GM10266 (cell line): ENCODE measurements around the gene TBC1D4.

Experiments
- DNase-seq: peaks from one replicate; pipeline ENCODE4 v3.0.0; 2012; ENCODE audit errors: extremely low spot score
- TF ChIP-seq, protein P1 (sequence below): IDR thresholded peaks from 2 replicates; pipeline ENCODE4 v1.5.1; 2012; ENCODE audit warnings: mild to moderate bottlenecking, low read depth; ENCODE audit not compliant: control insufficient read depth, insufficient read depth; ENCODE audit errors: missing control alignments

TBC1D4 gene

DNA sequence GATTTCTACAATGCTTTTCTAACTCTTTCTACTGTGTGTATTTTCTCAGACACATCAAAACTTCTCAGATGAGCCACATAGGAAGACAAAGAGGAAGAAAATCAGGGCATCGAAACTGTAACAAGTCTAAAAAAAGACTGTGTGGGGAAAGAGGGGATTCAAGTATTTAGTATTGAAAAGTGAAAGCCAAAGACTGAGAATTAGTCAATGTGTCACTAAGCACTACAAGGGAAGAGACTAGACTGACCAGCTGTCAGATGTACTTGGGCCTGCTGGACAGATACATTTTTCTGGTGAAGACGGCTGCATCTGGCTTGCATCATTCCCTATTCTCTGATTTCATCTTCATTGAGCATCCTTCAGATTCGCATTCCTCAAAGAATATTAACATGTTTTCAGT is 30.3 kb upstream of the TBC1D4 start:
- DNase-seq, result peak; percentile 72
- TF ChIP-seq, protein P1, sequence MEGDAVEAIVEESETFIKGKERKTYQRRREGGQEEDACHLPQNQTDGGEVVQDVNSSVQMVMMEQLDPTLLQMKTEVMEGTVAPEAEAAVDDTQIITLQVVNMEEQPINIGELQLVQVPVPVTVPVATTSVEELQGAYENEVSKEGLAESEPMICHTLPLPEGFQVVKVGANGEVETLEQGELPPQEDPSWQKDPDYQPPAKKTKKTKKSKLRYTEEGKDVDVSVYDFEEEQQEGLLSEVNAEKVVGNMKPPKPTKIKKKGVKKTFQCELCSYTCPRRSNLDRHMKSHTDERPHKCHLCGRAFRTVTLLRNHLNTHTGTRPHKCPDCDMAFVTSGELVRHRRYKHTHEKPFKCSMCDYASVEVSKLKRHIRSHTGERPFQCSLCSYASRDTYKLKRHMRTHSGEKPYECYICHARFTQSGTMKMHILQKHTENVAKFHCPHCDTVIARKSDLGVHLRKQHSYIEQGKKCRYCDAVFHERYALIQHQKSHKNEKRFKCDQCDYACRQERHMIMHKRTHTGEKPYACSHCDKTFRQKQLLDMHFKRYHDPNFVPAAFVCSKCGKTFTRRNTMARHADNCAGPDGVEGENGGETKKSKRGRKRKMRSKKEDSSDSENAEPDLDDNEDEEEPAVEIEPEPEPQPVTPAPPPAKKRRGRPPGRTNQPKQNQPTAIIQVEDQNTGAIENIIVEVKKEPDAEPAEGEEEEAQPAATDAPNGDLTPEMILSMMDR, result no peak

DNA sequence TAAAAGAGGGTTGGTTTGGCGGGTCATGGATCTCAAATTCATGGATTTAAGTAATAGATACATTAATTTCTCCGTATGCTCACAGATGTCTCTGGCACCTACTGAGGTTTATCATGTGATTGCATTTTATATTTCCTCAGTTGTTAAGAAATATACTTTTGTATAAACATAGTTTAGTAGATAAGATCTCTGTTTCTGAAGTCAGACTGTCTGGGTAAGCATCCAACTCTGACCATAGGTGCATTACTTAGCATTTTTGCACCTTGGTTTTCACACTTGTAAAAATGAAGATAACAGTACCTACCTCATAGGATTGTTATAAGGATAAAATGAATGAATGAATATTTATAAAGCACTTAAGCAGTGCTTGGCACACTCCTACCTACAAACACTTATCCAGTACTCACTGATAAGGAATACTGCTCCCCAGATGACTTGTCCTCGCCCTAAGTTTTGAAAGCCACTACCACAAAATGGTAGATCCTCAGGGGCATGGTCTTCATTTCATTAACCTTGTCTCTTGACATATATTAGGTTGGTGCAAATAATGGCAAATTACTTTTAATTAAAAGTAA is 29.2 kb upstream of the TBC1D4 start:
- no peak for DNase-seq
- TF ChIP-seq, protein P1, result no peak

DNA sequence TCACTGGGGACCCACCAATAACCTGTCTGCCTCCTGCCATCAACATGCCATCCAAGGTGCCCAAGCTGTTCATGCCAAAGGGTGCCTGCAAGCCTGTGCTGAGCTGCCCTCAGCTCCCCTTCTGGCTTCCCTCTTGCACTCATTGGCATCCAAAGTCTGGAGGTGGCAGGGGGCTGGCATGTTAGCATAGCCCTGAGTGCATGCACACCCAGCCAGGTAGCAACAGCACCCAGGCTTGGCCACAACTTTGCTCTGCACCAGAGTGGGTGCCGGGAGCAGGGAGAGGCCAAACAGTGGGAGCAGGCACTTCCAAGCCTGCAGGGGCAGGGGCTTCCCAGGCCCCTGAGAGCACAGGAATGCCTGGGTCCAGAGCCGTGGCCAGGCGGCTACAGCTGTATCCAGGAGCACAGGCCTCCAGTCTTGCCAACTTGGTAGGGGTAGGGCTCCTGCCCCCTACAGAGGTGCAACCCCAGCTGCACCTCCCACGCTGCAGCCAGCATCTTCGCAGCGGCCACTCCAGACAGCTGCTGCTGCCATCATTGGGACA is 26.1 kb upstream of the TBC1D4 start:
- no peak for DNase-seq
- TF ChIP-seq, protein P1, result no peak

GRCh38 chr13:75507027-75508001 is 25.3 kb upstream of the TBC1D4 start:
- no peak for DNase-seq
- TF ChIP-seq, protein P1, result no peak

DNA sequence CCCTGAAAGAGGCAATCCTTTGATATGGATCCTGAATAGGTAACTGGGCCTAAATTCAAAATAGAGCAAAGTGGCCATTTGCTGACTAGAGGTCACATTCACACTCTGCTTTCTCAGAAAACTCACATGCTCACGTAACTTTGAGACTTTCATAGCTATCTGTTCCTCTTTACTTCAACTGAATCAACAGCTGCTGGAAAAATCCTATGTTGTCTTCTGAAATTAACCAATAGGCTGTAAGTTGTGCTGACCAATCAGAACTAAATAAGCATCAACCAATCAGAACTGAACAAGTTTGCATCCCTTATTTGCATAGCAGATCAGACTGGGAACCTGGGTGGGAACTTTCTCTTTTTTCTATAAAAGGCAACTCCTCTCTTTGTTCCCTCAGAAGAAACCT is 24.0 kb upstream of the TBC1D4 start:
- TF ChIP-seq, protein P1, result no peak
- DNase-seq, result no peak

DNA sequence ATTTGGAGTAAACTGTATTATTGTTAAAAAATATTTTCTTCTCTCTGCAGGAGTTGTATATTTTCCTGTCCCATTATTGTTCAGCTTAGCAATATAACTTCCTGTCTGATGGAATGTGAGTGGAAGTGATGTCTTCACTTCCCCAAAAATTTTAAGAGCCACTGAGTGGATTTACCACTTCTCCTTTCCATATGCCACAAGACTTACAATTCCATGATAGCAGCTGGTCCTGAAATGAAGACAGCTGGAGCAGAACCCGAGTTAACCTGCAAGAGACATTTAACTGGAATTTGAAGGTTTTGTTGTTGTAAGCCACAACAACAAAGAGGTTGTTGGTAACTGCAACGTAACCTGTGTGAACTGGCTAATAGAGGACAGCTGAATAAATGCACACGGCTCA is 23.4 kb upstream of the TBC1D4 start:
- no peak for DNase-seq
- TF ChIP-seq, protein P1, result no peak
